AG04449 (cell line): ENCODE data around the gene SH2D5.

Experiments used
- CTCF ChIA-PET: fragments of 350-600 bp; formaldehyde crosslinking; extraction: SDS; loops from one replicate; lab custom pipeline; 2021; ENCODE audit warnings: antibody characterized with exemption; lab: Yijun Ruan, JAX
- POLR2A ChIA-PET: fragments of 400-600, 350-600 bp; formaldehyde crosslinking; extraction: SDS; loops from one replicate; lab custom pipeline; 2020; ENCODE audit warnings: antibody characterized with exemption, inconsistent platforms; lab: Yijun Ruan, JAX
- DNase-seq: peaks from one replicate; pipeline ENCODE4 v3.0.0-alpha.2; 2010; ENCODE audit warnings: low read depth, low spot score
- H3K4me3 ChIP-seq: 2 replicates; pipeline ENCODE4 v1.5.1; 2011; ENCODE audit warnings: low read depth, mild to moderate bottlenecking, control low read depth, low read length
- CTCF ChIP-seq: IDR thresholded peaks from one replicate; pipeline ENCODE4 v1.5.1; 2011; ENCODE audit warnings: mild to moderate bottlenecking, moderate library complexity, low read length, control low read depth, inconsistent platforms; ENCODE audit not compliant: insufficient read depth; ENCODE audit errors: missing control alignments

SH2D5 gene

DNA sequence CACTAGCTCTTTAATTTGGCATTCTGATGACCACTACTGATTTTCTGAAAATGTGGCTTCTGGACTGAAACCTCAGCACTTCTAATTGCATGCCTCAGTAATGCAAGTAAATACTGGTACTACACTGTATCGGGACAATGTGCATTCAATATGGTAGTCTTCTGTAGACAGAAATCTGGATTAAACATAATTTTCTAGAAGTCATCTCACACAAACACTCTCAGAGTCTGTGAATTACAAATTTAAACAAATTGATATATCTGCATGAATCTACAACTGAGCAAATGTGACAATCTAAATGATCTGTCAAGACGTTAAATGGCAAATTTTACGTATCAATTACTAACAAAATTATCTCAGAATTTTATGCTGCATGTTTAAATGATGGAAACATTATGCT lies 30.9 kb upstream of the SH2D5 start:
- H3K4me3 ChIP-seq, result no peak overlapping the region
- ChIA-PET POLR2A (no interaction called here), CTCF (no interaction called here)
- DNase-seq, result no peak
- no peak for TF ChIP-seq CTCF

DNA sequence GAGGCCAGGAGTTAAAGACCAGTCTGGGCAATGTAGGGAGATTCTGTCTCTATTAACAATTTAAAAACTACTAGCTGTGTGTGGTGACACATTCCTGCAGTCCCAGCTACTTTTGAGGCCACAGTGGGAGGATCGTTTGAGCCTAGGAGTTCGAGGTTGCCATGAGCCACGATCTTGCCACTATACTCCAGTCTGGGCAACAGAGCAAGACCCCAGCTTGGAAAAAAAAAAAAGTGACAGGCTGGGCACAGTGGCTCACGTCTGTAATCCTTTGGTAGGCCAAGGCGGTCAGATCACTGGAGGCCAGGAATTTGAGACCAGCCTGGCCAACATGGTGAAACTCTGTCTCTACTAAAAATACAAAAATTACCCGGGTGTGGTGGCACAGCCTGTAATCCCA lies 27.8 kb upstream of the SH2D5 start:
- TF ChIP-seq CTCF, result no peak
- no peak for DNase-seq
- no peak overlapping the region for H3K4me3 ChIP-seq
- CTCF ChIA-PET, result interaction anchor here (0.7 to 1.0 kb wide), 2 partner anchors 10 to 16 kb away, joined by 3 read pairs; no protein-coding TSS in a partner anchor
- POLR2A ChIA-PET, result no interaction called here

GRCh38 chr1:20753589-20753988 lies 21.1 kb upstream of the SH2D5 start:
- DNase-seq, result no peak
- H3K4me3 ChIP-seq, result no peak overlapping the region
- ChIA-PET POLR2A (no interaction called here), CTCF (interaction anchor here (1.1 kb wide), 1 partner anchor 16 kb away, joined by 4 read pairs; no protein-coding TSS in a partner anchor)
- no peak for TF ChIP-seq CTCF

DNA sequence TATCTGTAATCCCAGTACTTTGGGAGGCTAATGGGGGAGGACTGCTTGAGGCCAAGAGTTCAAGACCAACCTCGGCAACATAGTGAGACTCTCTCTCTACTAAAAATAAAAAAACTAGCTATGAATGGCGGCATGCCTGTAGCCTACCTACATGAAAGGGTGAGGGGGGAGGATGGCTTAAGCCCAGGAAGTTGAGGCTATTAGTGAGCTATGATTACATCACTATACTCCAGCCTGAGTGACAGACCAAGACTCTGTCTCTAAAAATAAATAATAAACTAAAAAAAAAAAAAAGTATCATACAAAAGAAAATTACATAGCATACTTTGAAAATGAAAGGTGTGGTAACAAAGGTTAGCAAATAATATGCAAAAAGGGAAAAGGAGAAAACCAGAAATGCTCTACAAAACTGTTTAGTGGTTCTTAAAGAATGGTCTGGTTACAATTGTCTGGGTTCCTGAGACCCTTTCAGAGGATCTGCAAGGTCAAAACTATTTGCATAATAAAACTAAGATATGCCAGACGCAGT lies 19.0 kb upstream of the SH2D5 start:
- DNase-seq, result no peak
- ChIA-PET POLR2A (no interaction called here), CTCF (interaction anchor here (1.0 to 1.8 kb wide), 5 partner anchors 11 to 444 kb away, joined by 3 to 5 read pairs (median 4); no protein-coding TSS in a partner anchor)
- no peak overlapping the region for H3K4me3 ChIP-seq
- no peak for TF ChIP-seq CTCF

DNA sequence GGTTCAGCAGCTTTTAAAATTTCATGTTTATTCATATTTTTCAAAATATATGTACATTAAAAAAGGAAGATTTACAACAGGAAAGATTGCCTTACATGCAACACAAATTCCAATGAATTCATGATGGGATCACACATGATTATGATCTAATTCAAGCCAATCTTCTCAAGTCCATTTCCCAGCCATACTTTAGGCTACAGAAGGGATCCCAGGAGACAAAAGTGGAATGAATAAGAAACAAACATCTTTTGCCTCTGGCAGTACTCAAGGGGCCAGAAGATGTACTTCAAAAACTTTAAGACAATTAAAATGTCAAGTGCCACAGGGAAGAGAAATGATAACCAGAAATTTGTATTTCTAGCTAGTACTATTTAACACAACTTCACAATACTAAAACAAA lies 10.2 kb upstream of the SH2D5 start:
- CTCF ChIA-PET, result interaction anchor here (1.4 to 1.8 kb wide), 2 partner anchors 10 to 45 kb away, joined by 3 to 6 read pairs; partner anchors contain the start of gene SH2D5
- DNase-seq, result no peak
- no peak overlapping the region for H3K4me3 ChIP-seq
- POLR2A ChIA-PET, result no interaction called here
- no peak for TF ChIP-seq CTCF

DNA sequence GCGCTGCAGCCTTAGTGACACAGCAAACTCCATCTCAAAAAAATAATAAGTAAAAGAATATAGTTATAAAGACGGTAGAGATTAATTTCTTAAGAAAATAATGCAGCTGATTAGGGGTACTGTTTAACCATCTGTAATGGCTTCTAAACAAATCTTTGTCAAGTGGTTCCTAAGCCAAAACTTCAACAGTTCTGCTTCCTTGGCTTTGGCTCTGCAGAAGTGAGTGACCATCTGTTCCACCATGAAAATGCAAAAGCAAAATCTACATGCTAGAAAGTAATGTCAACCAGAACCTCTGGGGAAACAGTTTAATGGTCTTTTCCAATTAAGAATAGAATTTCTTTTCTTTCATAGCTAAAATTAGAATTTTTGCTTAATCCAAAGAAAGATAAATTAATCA lies 8.3 kb upstream of the SH2D5 start:
- no peak for TF ChIP-seq CTCF
- POLR2A ChIA-PET, result no interaction called here
- CTCF ChIA-PET, result interaction anchor here (0.8 to 1.9 kb wide), 5 partner anchors 11 to 166 kb away, joined by 3 to 9 read pairs (median 3); no protein-coding TSS in a partner anchor
- DNase-seq, result no peak
- H3K4me3 ChIP-seq, result no peak overlapping the region
